Activated CD4-positive, CD25-positive, alpha-beta regulatory T cell (primary cell): ENCODE results near the gene PLA2G4E.

Source experiments
- DNase-seq, 4 experiments: peaks; one replicate each; lab custom pipeline; 2025; lab: John Stamatoyannopoulos, UW

The PLA2G4E gene

DNA sequence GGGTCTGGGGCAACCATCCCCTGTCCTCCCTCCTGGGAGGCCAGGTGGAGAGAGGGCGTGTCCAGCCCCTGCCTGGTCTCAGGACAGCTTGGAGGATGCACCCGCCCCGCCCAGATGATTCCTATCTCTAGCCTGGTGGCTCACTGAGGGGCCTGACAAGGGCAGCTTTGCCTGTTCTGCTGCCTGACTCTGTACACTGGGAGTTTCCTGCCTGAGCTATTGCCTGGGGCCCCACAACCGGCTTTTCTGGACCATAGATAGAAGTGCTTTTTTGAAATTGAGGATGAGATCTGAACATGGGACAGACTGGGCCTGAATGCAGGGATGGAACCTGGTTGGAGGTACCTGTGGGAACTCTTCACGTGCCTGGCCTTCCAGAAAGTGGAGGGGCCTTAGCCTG is 751 bp upstream of the PLA2G4E start:
- no peak for DNase-seq

GRCh38 chr15:42018306-42019224 is 2.3 kb downstream of the PLA2G4E start:
- DNase-seq: no peak

DNA sequence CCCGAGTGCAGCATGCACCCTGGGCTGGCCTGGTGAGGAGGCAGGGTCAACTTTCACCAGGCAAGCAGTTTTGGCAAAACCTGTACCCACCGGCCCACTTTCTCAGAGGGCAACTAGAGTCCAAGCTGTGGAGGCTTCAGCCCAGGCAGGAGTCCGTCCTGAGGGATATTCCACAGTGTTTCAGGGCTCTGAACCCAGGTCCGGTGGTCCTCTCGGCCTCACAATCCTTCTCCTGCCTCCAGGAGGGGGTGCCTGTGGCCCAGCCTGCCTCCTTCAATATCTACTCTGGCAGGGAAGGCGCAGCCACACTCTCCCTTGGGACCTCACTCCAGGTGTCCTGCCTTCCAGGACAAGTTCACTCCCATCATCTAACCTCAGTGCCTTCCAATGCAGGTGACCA is 3.9 kb downstream of the PLA2G4E start:
- DNase-seq: no peak

GRCh38 chr15:42014406-42014805 is 6.4 kb downstream of the PLA2G4E start:
- no peak for DNase-seq

DNA sequence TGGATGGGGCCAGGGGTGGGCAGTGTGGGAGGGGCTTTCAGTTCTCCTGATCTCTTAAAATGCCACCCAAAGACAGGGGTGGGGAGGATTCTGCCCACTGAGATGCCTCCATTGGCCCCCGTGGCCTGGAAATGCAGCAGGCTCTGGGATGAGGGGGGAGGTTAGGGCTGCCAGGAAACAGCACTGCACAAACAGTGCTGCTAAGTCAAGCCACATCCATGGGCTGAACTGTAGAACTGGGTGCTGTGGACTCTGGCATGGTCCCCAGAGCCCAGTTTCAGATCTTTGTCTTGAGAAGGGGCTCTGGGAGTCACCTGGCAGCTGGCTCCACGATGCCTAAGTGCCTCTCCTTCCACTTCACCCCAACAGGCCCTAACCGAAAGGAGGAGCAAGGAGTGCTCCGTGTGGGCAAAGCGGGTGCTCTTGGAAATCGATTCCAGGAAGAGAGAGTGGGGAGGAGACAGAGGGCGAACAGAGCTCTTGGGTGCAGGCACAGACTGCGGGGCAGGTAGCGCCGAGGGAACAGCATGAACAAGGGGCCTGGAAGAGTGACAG is 7.8 kb downstream of the PLA2G4E start:
- DNase-seq: no peak

DNA sequence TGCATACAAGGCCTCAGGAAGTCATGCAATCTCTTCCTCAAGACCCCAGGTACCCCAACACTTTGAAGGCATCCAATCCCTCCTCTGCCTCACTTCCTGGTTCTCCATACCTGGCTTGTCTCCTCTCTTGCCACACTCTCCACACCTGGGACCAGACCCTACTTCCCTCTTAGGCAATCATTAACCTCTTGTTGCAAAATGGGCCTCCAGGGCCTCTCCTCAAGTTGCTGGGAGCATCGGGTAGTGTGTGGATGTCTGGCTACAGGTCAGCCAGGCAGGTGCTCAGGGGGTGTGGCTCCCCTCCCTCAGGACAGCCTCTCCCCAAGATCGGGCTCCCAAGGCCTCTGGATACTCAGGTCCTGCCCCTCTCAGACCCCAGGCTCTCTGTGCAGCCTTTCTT is 8.6 kb downstream of the PLA2G4E start:
- DNase-seq: no peak

GRCh38 chr15:42011074-42011473 is 9.8 kb downstream of the PLA2G4E start:
- no peak for DNase-seq

GRCh38 chr15:42010434-42010833 is 10.4 kb downstream of the PLA2G4E start:
- no peak for DNase-seq

DNA sequence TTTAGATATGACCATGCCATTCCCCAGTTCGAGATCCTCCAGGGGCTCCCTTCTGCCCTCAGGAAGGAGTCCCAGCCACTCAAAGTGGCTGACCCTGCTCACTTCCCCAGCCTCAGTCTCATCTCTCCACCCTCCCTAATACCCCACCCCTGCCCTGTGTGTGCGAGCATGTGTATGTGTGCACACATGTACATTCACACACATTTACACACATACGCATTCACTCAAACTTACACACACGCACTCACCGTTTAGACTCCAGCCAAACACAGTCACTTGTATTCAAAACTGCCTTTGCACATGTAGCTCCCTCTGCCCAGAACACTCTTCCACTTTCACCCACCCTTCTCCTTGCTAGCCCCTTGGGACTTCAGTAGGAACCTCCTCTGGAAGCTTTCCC is 11.4 kb downstream of the PLA2G4E start:
- no peak for DNase-seq

GRCh38 chr15:42009022-42009421 is 11.8 kb downstream of the PLA2G4E start:
- no peak for DNase-seq

GRCh38 chr15:42007386-42007785 is 13.5 kb downstream of the PLA2G4E start:
- DNase-seq: no peak

DNA sequence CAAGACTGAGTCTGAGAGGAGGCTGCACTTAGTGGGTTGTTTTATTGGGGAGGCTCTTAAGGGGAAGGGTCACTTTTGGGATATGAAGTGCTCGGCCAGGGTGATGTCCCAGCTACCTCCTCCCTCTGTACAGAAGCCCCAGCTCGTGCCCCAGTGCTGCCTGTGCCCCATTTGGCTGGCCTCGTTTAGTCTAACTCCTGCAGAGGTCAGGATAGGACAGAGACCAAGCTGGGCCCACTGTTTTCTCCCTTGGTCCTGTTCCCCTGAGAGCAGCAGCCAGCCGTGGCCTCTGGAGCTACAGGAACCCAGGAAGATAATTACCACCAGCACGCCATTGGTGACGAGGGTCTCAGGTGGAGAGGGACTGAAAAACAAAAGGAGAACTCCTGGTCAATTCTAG is 18.5 kb downstream of the PLA2G4E start:
- no peak for DNase-seq

DNA sequence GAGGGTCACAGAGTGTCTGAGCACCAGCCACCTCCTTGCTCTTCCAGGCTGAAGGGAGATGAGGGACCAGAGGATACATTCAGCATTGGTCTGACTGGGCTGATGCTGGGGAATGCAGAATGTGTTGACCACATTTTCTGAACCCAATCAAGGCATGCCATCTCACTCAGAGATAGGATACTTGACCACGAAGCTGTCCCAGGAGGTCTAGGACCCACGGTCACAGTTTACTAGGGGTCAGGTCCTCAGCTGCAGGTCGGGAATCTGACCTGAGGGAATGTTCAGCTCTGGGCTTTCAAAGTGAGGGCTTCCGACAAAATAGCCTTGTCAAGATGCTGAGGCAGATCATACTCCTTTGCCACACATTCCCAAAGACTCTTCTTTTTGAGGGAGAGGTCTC is 19.6 kb downstream of the PLA2G4E start:
- DNase-seq: no peak

- DNase-seq: no peak
Observed at GRCh38 chr15:41999290-42000285, 21.3 kb downstream of the PLA2G4E start.

DNA sequence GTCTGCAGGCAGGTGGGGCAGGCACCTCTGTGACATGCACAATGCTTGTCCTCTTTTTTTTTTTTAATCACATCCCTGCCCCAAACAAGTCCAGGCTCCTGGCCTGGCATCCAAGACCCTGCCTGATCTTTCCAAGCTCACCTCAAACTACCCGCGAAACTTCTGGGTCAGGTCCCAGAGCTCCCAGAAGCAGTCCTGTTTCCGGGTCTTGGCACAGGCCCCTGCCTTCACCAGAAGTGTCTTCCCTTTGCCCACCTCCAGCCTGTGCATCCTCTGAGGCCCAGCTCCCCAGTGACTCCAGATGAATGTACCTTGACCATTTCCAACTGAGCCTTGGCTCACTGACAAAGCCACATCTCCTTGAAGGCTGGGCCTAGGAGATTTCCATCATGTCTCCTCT is 23.0 kb downstream of the PLA2G4E start:
- DNase-seq: no peak

- DNase-seq: no peak
Observed at GRCh38 chr15:41996921-41997592, 23.8 kb downstream of the PLA2G4E start.

- no peak for DNase-seq
Observed at GRCh38 chr15:41996376-41996775, 24.5 kb downstream of the PLA2G4E start.

DNA sequence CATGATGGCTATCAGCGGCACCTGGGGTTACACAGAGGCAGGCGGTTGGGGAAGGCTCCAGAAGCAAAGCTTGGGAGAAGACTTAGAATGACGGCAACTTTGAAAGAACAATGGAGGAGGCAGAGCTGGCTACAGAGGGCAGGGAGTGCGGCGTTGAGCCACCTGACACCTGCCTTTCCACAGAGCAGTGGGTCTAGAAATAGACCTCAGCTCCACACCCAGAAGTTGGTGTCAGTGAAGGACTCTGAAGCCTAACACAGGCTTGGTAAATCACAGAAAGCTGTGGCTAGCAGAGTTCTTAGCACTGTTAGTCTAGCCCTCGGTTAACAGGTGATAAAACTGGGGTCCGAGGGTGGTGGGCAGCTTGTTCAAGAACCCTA is 25.4 kb downstream of the PLA2G4E start:
- DNase-seq: no peak

DNA sequence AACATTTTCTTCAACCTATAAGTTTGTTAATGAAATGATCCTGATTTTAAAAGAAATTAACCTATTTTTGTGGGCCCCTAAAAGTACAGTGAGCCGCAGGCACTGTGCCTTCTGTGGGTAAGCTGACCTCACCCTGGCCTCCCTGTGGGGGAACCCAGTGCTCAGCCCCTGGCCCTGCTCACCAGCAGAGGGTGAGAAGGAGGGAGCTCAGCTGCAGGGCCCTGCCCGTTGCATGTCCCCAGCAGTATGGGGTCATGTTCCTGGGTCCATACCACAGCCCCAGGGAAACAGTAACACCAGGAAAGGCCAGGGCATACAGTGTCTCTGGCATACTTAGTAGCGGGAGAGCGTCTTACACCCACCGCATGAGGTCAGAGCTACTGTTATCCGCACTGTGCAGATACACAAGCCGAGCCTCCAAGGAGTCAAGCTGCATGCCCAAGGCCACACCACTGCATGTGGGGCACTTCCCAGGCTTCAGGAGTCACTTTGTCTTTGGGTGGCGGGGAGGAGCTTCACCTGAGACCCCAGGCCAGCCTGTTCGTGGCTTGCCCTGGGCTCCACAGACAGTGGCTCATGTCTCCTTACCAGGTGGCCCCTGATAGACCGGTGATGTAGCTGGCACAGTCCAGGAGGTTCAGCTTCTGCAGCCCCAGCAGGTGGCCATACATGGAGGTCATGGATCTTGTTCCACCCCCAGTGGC is 25.9 kb downstream of the PLA2G4E start:
- no peak for DNase-seq

GRCh38 chr15:41994171-41994650 is 26.6 kb downstream of the PLA2G4E start:
- no peak for DNase-seq
